OCI-LY3 (cell line): Measurements from ENCODE around the gene MS4A14.

Experiments
- CTCF ChIP-seq: fragments of 200-600, 300-600 bp; sonication (generic); IDR thresholded peaks from 2 replicates; pipeline ENCODE4 v1.5.1; 2014; ENCODE audit warnings: antibody characterized with exemption, low read length, low read depth
- EZH2phosphoT487 ChIP-seq: fragments of 200-600 bp; shearing (Covaris generic); IDR thresholded peaks from 2 replicates; pipeline ENCODE4 v1.6.1; 2018; ENCODE audit warnings: antibody characterized with exemption, mixed run types, low read depth

GRCh38 chr11:60389279-60389910 lies 6.9 kb upstream of the MS4A14 start:
- TF ChIP-seq CTCF (no peak), EZH2phosphoT487 (no peak)
